A673 (cell line): ENCODE measurements around the gene AK5.

Experiments used
- EZH2 ChIP-seq: fragments of 200-600 bp; sonication (generic); IDR thresholded peaks from 2 replicates; pipeline ENCODE4 v1.6.1; 2017; ENCODE audit warnings: borderline replicate concordance, low read depth, mild to moderate bottlenecking, mixed read lengths, antibody characterized with exemption, low read length; ENCODE audit not compliant: poor library complexity, severe bottlenecking
- TF ChIP-seq, protein P1 (sequence below): fragments of 300-800, 200-600 bp; sonication (generic); conservative IDR thresholded peaks from 2 replicates; pipeline ENCODE4 v1.5.1; 2017; ENCODE audit warnings: low read depth, mild to moderate bottlenecking, antibody characterized with exemption, low read length, moderate library complexity, mixed read lengths

- TF ChIP-seq, protein P1, sequence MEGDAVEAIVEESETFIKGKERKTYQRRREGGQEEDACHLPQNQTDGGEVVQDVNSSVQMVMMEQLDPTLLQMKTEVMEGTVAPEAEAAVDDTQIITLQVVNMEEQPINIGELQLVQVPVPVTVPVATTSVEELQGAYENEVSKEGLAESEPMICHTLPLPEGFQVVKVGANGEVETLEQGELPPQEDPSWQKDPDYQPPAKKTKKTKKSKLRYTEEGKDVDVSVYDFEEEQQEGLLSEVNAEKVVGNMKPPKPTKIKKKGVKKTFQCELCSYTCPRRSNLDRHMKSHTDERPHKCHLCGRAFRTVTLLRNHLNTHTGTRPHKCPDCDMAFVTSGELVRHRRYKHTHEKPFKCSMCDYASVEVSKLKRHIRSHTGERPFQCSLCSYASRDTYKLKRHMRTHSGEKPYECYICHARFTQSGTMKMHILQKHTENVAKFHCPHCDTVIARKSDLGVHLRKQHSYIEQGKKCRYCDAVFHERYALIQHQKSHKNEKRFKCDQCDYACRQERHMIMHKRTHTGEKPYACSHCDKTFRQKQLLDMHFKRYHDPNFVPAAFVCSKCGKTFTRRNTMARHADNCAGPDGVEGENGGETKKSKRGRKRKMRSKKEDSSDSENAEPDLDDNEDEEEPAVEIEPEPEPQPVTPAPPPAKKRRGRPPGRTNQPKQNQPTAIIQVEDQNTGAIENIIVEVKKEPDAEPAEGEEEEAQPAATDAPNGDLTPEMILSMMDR, result no peak
- TF ChIP-seq EZH2, result no peak
Observed at GRCh38 chr1:77267035-77267434, 14.8 kb upstream of the AK5 start.
